ENCODE data around the gene RAB32.

The RAB32 gene

GRCh38 chr6:146543940-146544615, 445 bp downstream of the RAB32 start:
- H3F3A ChIP-seq (ENCODE audit: insufficient read depth), result no peaks in the 10 kb centered on the region
- H3K4me2 ChIP-seq (ENCODE audit: low read depth, low read length, poor library complexity, severe bottlenecking), result no peak overlapping the region
- H3K9me3 ChIP-seq (ENCODE audit: insufficient read depth, low read length), result no peaks in the 10 kb centered on the region
- H3K27me3 ChIP-seq (ENCODE audit: low read length), result no peaks in the 10 kb centered on the region
- H3K27ac ChIP-seq (ENCODE audit: low read depth, low read length), result no peak overlapping the region
- no peaks in the 10 kb centered on the region for H3K36me3 ChIP-seq (ENCODE audit: low read length)
- no peaks in the 10 kb centered on the region for H4K20me1 ChIP-seq (ENCODE audit: low read depth, low read length)
- H3K9me2 ChIP-seq (replicated peaks; ENCODE audit: insufficient read depth, low read length), result no peaks in the 10 kb centered on the region
- no peak for TF ChIP-seq EZH2phosphoT487 (conservative IDR thresholded peaks at IDR 0.05; ENCODE audit: low read length)
- TF ChIP-seq CTCF (IDR thresholded peaks at IDR 0.05; ENCODE audit: insufficient read depth, low read length, poor library complexity, severe bottlenecking), result no peak
- no peak overlapping the region for H3K4me3 ChIP-seq (ENCODE audit: insufficient read depth, low read length, poor library complexity, severe bottlenecking)
- H3K79me2 ChIP-seq (ENCODE audit: insufficient read depth, low read length), result no peaks in the 10 kb centered on the region
- H2AFZ ChIP-seq (ENCODE audit: low read depth, low read length, severe bottlenecking), result no peak overlapping the region
- no peak overlapping the region for H3K9ac ChIP-seq (ENCODE audit: low read length)

- Histone ChIP-seq H3K79me2 (ENCODE audit: insufficient read depth, low read length) (no peaks in the 10 kb centered on the region), H3K9me2 (replicated peaks; ENCODE audit: insufficient read depth, low read length) (no peaks in the 10 kb centered on the region), H3K9me3 (ENCODE audit: insufficient read depth, low read length) (no peaks in the 10 kb centered on the region), H3K4me2 (ENCODE audit: low read depth, low read length, poor library complexity, severe bottlenecking) (no peak overlapping the region), H3K27ac (ENCODE audit: low read depth, low read length) (no peak overlapping the region), H3K4me3 (ENCODE audit: insufficient read depth, low read length, poor library complexity, severe bottlenecking) (no peak overlapping the region), H3F3A (ENCODE audit: insufficient read depth) (no peaks in the 10 kb centered on the region), H2AFZ (ENCODE audit: low read depth, low read length, severe bottlenecking) (no peak overlapping the region), H3K36me3 (ENCODE audit: low read length) (no peaks in the 10 kb centered on the region), H4K20me1 (ENCODE audit: low read depth, low read length) (no peaks in the 10 kb centered on the region), H3K27me3 (ENCODE audit: low read length) (no peaks in the 10 kb centered on the region), H3K9ac (ENCODE audit: low read length) (no peak overlapping the region)
- TF ChIP-seq EZH2phosphoT487 (conservative IDR thresholded peaks at IDR 0.05; ENCODE audit: low read length) (no peak), CTCF (IDR thresholded peaks at IDR 0.05; ENCODE audit: insufficient read depth, low read length, poor library complexity, severe bottlenecking) (no peak)
These were observed 1.1 kb downstream of the RAB32 start for GRCh38 chr6:146544616-146545182.

- Histone ChIP-seq H3K9me3 (ENCODE audit: insufficient read depth, low read length) (no peaks in the 10 kb centered on the region), H3K36me3 (ENCODE audit: low read length) (no peaks in the 10 kb centered on the region), H3K4me3 (ENCODE audit: insufficient read depth, low read length, poor library complexity, severe bottlenecking) (no peak overlapping the region), H3K9ac (ENCODE audit: low read length) (no peak overlapping the region), H3K9me2 (replicated peaks; ENCODE audit: insufficient read depth, low read length) (no peaks in the 10 kb centered on the region), H2AFZ (ENCODE audit: low read depth, low read length, severe bottlenecking) (no peak overlapping the region), H4K20me1 (ENCODE audit: low read depth, low read length) (no peaks in the 10 kb centered on the region), H3K79me2 (ENCODE audit: insufficient read depth, low read length) (no peaks in the 10 kb centered on the region), H3K27ac (ENCODE audit: low read depth, low read length) (no peak overlapping the region), H3K27me3 (ENCODE audit: low read length) (no peaks in the 10 kb centered on the region), H3K4me2 (ENCODE audit: low read depth, low read length, poor library complexity, severe bottlenecking) (no peak overlapping the region), H3F3A (ENCODE audit: insufficient read depth) (no peaks in the 10 kb centered on the region)
- TF ChIP-seq EZH2phosphoT487 (conservative IDR thresholded peaks at IDR 0.05; ENCODE audit: low read length) (no peak), CTCF (IDR thresholded peaks at IDR 0.05; ENCODE audit: insufficient read depth, low read length, poor library complexity, severe bottlenecking) (no peak)
These were observed 1.9 kb downstream of the RAB32 start for GRCh38 chr6:146545581-146545980.

Data from SU-DHL-6 (cell line).